ELF-1 (cell line): ENCODE data around the gene MCF2L2.
"Not testable (repeated sequence)": the region's sequence is repeated elsewhere in the genome, so short reads cannot be mapped to it uniquely, and the experiment has no call there.

ENCODE experiments used
- DNase-seq: peaks from one replicate; pipeline ENCODE4 v3.0.0-alpha.2; 2016; ENCODE audit warnings: low read depth, low spot score

The MCF2L2 gene

GRCh38 chr3:183443395-183444385, 15.3 kb upstream of the MCF2L2 start:
- DNase-seq: no peak

DNA sequence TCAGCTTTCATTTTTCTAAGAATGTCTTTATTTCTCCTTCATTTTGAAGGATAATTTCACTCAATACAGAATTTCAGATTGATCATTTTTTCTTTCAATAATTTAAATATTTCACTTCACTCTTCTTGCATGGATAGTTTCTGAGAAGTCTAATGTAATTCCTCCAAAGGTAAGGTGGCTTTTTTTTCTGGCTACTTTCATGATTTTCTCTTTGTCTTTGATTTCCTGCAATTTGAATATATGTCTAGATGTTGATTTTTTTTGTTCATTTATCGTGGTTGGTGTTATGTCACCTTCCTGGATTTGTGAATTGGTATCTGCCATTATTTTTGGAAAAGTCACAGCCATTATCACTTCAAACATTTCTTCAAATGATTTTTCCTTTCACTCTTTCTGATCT, 14.6 kb upstream of the MCF2L2 start:
- DNase-seq: no peak

DNA sequence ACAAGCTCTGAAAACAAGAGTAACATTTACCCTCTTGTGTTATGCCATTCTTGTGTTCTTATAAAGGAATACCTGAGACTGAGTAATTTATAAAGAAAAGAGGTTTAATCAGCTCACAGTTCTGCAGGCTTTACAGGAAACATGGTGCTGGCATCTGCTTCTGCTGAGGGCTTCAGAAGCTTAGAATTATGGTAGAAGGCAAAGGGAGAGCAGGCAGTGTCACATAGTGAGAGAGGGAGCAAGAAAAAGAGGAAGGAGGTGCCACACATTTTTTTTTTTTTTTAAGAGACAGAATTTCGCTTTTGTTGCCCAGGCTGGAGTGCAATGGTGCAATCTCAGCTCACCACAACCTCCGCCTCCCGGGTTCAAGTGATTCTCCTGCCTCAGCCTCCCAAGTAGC, 12.1 kb upstream of the MCF2L2 start:
- DNase-seq: not testable (repeated sequence)

DNA sequence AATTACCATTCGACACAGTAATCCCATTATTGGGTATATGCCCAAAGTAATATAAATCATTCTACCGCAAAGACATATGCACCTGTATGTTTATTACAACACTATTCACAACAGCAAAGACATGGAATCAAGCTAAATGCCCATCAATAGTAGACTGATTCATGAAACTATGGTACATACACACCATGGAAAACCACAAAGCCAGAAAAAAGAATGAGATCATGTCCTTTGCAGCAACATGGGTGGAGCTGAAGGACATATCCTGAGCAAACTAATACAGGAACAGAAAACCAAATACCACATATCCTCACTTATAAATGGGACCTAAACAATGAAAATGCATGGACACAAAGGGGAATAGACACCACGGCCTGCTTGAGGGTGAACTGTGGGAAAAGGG, 11.1 kb upstream of the MCF2L2 start:
- DNase-seq: no peak

DNA sequence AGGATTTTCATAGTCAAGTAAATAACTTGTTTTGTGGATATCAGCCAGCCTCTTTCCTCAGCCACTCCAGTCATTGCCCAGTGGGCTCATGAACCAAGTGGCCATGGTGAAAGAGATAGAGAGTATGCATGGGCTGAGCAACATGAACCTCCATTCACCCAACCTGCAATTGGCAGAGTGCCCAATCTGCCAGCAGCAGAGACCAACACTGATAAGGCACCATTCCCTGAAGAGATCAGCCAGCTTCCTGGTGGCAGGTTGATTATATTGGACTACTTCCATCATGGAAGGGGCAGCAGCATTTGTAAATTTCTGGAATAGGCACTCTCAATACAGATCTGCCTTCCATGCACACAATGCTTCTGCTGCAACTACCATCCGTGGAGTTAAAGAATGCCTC, 10.3 kb upstream of the MCF2L2 start:
- DNase-seq: no peak

DNA sequence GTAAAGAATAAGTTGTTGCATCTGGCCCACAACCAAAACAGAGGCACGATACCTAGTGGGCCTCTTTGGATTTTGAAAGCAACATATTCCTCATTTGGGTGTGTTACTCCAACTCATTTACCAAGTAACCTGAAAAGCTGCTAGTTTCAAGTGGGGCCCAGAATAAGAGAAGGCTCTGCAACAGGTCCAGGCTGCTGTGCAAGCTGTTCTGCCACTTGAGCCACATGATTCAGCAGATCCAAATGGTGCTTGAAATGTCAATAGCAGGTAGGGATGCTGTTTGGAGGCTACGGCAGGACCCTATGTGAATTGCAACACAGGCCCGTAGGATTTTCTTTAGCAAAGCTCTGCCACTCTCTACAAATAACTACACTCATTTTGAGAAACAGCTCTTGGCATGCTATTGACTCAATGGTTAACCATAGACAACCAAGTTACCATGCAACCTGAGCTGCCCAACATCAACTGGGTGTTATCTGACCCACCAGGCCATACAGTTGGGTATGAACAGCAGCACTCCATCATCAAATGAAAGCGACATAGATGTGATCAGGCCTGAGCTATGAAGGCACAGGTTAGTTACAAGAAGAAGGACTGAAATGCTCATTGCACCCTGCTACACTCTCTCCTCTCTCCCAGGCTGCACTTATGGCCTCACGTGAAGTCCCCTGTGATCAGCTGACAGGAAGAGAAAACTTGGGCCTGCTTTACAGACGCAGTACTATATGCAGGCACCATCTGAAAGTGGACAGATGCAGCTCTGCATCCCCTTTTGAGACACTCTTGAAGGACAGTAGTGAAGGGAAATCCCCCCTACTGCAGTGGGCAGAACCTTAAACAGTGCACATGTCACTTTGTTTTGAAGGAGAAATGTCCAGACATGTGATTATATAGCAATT, 9.5 kb upstream of the MCF2L2 start:
- no peak for DNase-seq

- no peak for DNase-seq
These were observed 8.6 kb upstream of the MCF2L2 start for GRCh38 chr3:183437061-183437460.

GRCh38 chr3:183435661-183436060, 7.2 kb upstream of the MCF2L2 start:
- no peak for DNase-seq

DNA sequence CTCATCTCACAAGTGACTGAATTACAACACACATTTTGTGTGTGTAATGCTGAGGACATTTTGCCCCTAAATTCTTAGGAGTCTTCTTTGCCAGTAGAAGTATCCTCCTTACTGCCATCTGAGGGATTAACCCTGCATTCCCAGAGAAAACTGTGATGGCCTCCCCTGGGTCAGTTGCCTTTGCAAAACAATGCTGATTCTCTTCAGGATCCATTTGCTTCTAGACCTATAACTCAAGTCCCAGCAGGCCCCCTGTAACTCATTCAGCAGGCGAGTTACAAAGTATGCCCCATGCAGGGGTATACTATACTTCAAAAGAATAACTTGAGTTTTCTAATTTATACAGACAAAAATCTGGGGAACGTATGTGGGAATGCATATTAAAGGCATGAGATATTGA, 6.6 kb upstream of the MCF2L2 start:
- DNase-seq: peak; percentile 28

DNA sequence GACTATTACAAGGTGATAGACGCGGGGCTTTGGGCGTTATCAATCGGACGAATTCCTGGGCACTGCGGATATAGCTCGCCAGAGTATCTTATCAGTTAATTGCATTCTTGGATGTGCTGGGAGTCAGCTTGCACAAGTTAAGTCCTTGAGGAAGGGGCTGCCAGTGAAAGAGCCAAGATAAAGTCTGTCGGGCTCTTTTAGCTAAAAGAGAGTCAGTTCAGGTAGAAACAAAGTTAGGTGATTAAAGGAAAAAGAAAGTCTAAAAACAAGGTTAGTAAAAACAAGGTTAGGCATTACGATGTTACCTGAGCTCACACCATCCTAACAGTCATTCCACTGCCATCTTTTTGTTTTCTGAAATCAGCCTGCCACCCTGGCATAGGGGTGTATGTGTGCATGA, 6.1 kb upstream of the MCF2L2 start:
- DNase-seq: peak; percentile 10

- DNase-seq: no peak
These were observed 2.0 kb upstream of the MCF2L2 start for GRCh38 chr3:183430325-183430957.

DNA sequence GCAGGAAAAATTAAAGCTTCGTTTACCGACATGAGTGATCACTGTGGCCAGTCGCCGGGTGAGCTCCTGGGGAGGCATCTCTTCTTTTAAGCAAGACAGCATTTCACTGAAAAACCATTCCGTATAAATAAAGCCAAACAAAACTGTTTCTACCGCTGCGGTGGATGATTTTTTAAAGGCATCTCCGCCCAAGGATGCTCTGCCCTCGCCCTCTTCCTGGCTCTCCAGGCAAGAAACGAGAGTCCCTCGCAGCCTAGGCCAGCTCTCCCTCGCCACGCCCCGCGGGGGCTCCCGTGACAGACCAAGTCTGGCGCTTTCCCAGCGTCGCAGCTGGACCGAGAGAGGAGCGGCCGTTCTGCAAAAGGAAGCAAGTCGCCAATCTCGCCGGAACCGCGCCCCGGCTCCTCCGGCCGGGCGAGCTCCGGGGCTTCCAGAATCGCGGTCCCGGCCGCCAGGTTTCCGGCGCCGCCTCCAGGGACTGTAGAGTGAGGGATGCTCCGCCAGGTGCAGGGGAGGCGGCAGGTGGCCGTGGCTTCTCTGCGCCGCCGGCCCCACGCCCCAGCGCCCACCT, 458 bp downstream of the MCF2L2 start:
- DNase-seq: peak; percentile 63

GRCh38 chr3:183427196-183427875, 1.1 kb downstream of the MCF2L2 start:
- peak; percentile 23 for DNase-seq

DNA sequence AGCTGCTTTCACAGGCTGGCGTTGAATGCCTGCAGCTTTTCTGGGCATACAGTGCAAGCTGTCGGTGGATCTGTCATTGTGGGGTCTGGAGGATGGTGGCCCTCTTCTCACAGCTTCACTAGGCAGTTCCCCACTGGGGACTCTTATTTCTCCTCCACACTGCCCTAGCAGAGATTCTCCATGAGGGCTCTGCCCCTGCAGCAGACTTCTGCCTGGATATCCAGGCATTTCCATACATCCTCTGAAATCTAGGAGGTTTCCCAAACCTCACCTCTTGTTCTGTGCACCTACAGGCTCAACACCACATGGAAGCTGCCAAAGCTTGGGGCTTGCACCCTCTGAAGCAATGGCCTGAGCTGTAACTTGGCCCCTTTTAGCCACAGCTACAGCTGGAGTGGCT, 9.6 kb downstream of the MCF2L2 start:
- DNase-seq: not testable (repeated sequence)

- no peak for DNase-seq
These were observed 17.1 kb downstream of the MCF2L2 start for GRCh38 chr3:183411216-183411922.

GRCh38 chr3:183410759-183411158, 17.7 kb downstream of the MCF2L2 start:
- no peak for DNase-seq

GRCh38 chr3:183410280-183410679, 18.1 kb downstream of the MCF2L2 start:
- DNase-seq: no peak

DNA sequence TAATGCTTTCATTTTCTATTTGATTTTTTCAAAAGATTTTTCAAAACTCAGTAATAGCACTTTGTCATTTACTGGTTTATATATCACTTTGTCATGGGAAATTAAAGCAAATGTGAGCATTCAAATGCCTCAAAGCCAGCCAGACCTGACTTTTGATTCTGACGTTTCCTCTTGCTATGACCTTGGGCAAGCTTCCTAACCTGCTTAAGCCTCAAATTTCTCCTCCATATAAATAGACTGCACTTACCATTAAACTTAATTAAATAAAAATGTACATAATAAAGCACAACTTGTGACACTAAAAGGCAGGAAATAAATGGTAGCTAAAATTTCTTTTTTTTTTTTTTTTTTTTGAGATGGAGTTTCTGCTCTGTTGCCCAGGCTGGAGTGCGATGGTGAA, 19.2 kb downstream of the MCF2L2 start:
- no peak for DNase-seq

GRCh38 chr3:183401678-183402077, 26.7 kb downstream of the MCF2L2 start:
- DNase-seq: no peak

DNA sequence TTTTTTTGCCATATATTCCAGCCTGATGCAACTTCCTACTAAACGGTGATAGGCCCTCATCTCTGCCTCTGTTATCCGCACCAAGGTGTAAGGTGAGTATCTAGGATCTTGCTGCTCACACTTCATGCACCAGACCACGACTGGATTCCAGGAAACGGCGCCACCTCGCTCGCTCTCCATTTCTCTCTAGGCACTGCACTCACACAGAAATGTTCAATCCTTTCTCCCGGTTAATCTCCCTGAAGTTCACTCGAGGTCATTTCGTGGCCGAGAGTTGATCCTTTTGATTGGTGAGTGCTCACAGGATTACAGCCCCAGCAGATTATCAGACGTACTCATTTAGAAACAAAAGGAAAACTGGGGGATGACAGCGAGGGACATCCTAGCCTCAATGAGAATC, 28.1 kb downstream of the MCF2L2 start:
- DNase-seq: peak; percentile 26
